ENCODE measurements around the gene NDUFA12. TPM values are rescaled to one million over a fixed set of nuclear protein-coding genes. Genes with fewer than 3 reads are reported as not detected.
A peak's percentile ranks its signal among the peaks of the same experiment; 100 is the strongest.

NDUFA12 gene
- total RNA-seq, 2 donors from 2014 or later: 63.5 to 67.1 TPM

- ATAC-seq (ENCODE audit: insufficient number of reproducible peaks, low FRiP score, low read depth) (no peak), DNase-seq (ENCODE audit: low spot score) (no peak)
- H3K27me3 ChIP-seq (replicated peaks; ENCODE audit: insufficient read depth): no peaks in the 10 kb centered on the region
- H3K9me3 ChIP-seq: no peaks in the 10 kb centered on the region
- no peak overlapping the region for H3K4me3 ChIP-seq
- H3K4me1 ChIP-seq (ENCODE audit: control insufficient read depth in 1 of 2, low read depth in 2 of 2): no peaks in the 10 kb centered on the region
- no peak for TF ChIP-seq CTCF (IDR thresholded peaks at IDR 0.05)
- no peak overlapping the region for H3K27ac ChIP-seq
- H3K36me3 ChIP-seq: no peaks in the 10 kb centered on the region
Measured at GRCh38 chr12:95017482-95017881, 14.0 kb upstream of the NDUFA12 start.

DNA sequence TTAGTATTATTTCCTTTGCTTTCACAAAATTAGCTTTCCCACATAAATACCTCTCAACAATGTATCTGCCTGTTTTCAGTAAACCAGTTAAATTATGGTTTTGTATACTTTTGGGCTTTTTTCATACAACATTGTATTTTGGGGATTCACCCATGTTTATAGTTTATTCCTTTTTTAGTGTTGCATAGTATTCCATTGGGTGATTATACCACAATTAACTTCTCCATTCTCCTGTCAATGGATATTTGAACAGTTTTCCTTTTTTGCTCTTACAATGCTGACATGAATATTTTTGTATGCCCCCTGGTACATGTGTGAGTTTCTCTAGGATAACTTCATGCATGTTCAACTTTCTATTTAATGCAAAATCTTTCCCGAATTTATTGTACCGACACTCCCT, 12.6 kb upstream of the NDUFA12 start:
- DNase-seq (ENCODE audit: low spot score) (no peak), ATAC-seq (ENCODE audit: insufficient number of reproducible peaks, low FRiP score, low read depth) (no peak)
- no peak for TF ChIP-seq CTCF (IDR thresholded peaks at IDR 0.05)
- Histone ChIP-seq H3K27me3 (replicated peaks; ENCODE audit: insufficient read depth) (no peaks in the 10 kb centered on the region), H3K36me3 (no peaks in the 10 kb centered on the region), H3K4me1 (ENCODE audit: control insufficient read depth in 1 of 2, low read depth in 2 of 2) (no peaks in the 10 kb centered on the region), H3K27ac (no peak overlapping the region), H3K9me3 (no peaks in the 10 kb centered on the region), H3K4me3 (no peak overlapping the region)

- DNase-seq (ENCODE audit: low spot score): no peak
Measured at GRCh38 chr12:95014554-95014953, 11.1 kb upstream of the NDUFA12 start.

GRCh38 chr12:95006206-95006605, 2.7 kb upstream of the NDUFA12 start:
- Histone ChIP-seq H3K9me3 (peaks cover 6% of the 10 kb centered on the region), H3K4me1 (ENCODE audit: control insufficient read depth in 1 of 2, low read depth in 2 of 2) (peaks cover 3 to 6% of the 10 kb centered on the region in 2 donors), H3K4me3 (no peak overlapping the region), H3K27me3 (replicated peaks; ENCODE audit: insufficient read depth) (no peaks in the 10 kb centered on the region), H3K36me3 (no peaks in the 10 kb centered on the region), H3K27ac (no peak overlapping the region)
- ATAC-seq (ENCODE audit: insufficient number of reproducible peaks, low FRiP score, low read depth) (no peak), DNase-seq (ENCODE audit: low spot score) (no peak)
- no peak for TF ChIP-seq CTCF (IDR thresholded peaks at IDR 0.05)

More at GRCh38 chr12:95014554-95014953, 11.1 kb upstream of the NDUFA12 start:
- Histone ChIP-seq H3K36me3 (no peaks in the 10 kb centered on the region), H3K27me3 (replicated peaks; ENCODE audit: insufficient read depth) (no peaks in the 10 kb centered on the region), H3K4me1 (ENCODE audit: control insufficient read depth in 1 of 2, low read depth in 2 of 2) (no peaks in the 10 kb centered on the region), H3K9me3 (no peaks in the 10 kb centered on the region), H3K4me3 (no peak overlapping the region), H3K27ac (no peak overlapping the region)
- no peak for ATAC-seq (ENCODE audit: insufficient number of reproducible peaks, low FRiP score, low read depth)
- TF ChIP-seq CTCF (IDR thresholded peaks at IDR 0.05): no peak

DNA sequence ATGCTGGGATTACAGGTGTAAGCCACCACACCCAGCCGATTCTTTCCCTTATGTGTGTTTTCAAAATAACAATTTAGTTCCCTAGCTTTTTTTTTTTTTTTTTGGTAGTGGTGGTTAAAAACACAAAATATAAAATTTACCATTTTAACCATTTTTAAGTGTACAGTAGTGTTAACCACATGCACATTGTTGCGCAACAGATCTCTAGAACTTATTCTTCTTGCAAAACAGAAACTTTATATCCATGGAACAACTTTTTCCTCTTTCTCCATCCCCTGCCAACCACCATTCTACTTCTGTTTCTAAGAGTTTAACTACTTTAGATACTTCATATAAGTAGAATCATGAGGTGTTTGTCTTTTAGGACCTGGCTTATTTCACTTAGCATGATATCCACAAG, 1.1 kb upstream of the NDUFA12 start:
- no peak for TF ChIP-seq CTCF (IDR thresholded peaks at IDR 0.05)
- H3K4me1 ChIP-seq (ENCODE audit: control insufficient read depth in 1 of 2, low read depth in 2 of 2): peaks cover 3 to 11% of the 10 kb centered on the region in 2 donors
- ATAC-seq (ENCODE audit: insufficient number of reproducible peaks, low FRiP score, low read depth): no peak
- no peak for DNase-seq (ENCODE audit: low spot score)
- H3K27ac ChIP-seq: no peak overlapping the region
- H3K4me3 ChIP-seq: peak overlapping the region; percentile 78
- H3K36me3 ChIP-seq: no peaks in the 10 kb centered on the region
- no peaks in the 10 kb centered on the region for H3K27me3 ChIP-seq (replicated peaks; ENCODE audit: insufficient read depth)
- H3K9me3 ChIP-seq: peaks cover 6% of the 10 kb centered on the region
